Measurements from ENCODE around the gene USH2A.

USH2A gene

DNA sequence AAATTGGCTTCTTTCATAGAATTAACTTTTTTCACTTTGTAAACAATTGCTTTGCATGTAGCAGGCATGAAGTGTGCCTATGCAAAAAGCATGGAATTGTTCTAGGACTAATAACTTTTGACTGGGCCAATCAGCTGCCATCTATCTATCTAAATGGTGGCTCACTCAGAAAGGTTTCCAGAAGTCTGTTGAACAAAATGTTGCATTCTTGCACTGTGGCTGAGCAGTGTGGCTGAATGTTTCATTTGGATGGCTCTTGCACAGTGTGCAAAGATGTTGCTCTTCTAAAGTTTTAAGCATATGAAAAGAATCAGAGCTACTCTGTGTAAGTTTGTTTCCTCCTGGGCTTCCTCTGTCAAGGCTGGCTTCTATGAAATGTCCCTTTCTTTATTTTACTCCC lies 642.6 kb downstream of the USH2A start:
- no peak for DNase-seq (ENCODE audit: low read depth in 2 of 2)

DNA sequence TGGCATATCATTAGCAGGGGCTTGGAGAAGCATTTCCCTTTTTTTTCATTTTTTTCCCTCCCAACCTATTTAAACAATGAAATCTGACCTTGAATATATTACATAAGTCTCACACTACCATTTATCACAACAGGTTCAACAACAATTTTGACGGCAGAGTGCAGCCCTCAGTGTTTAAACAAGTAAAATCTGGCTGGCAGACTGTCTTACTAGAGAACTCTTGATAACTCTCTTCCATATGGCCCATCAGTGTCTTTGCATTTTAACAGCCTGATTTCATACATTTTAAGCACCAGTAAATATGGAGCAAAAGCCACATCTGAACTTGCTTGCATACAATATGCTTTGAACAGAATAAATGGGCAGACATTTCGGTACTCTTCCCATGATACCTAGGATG lies 643.1 kb downstream of the USH2A start:
- no peak for DNase-seq (ENCODE audit: low read depth in 2 of 2)

DNA sequence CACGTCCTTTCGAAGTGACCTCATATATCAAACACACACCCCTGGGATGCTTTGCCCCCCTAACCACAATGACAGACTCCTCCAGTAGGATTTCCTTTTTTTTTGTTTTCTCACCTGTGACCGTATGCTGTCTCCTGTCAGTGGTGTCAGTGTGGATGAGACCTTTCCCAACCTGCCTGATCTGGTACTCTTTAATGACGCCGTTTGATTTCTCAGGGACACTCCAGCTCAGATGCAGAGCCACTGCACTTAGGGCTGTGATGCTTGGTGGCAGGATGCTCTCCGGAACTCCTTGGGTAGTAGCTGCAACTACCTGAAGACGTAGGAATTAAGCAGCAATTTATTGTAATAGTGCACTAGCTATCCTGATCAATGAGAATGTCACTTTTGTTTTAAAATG lies 643.5 kb downstream of the USH2A start:
- no peak for DNase-seq (ENCODE audit: low read depth in 2 of 2)

DNA sequence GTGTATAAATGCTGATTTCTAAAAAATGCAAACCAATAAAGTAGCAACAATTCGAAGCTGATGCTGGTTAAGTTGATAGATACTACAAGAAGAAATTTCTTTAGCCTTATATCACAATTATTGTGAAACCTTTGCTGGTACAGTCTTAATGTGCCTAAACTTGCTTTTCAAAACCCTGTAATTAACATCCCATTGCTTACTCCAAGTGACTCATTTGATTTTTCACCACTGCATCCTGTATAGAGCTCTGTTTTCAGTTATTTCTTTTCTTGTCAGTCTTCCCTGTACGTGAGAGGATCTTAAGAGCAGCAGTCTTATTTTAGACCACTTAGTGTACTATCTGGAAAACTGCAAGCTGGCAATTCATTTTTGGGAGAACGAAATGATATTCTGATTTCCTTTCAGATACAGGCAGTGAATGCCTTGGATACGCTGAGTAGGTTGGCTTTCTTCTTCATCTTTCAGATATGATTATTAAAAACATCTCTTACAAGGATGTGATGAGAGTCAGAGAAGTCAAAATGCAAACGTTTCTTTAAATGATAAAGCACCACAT lies 645.8 kb downstream of the USH2A start:
- no peak for DNase-seq (ENCODE audit: low read depth in 2 of 2)

- no peak for DNase-seq (ENCODE audit: low read depth in 2 of 2)
Measured at GRCh38 chr1:215776336-215776735, 646.9 kb downstream of the USH2A start.

DNA sequence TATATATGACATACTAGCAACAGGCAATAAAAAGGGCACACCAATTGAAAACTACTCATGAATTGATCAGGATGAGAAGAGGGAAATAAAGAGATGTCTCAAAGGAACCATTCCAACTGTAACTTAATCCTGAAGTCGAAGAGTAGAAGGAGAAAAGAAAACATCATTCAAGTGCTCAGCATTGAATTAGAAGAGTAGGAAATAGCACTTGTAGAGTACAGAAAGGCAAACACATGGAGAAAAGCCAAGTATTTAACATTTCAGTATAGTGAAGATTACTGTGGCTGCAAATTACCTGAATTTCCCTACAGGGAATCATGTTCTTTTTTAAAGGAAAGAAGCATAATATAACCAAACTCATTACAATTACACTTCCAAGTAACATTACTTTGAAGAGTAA lies 651.1 kb downstream of the USH2A start:
- no peak for DNase-seq (ENCODE audit: low read depth in 2 of 2)

DNA sequence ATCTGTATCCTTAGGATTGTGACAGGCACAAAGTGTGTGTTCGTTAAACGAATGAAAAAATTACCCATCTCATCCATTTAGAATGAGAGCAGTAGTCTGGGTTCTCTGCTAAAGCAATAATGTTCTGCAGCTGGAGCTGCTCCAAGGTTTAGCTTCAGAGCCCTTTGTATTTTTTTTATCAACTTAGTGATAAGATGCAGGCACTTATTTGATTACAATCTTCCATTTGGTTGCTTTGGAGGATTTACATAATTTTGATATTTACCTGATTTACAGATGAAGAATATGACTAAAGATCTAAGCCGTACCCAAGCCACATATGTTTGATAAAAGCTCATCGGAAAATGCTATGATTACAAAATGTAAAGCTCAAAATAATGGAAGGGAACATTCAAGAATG lies 654.9 kb downstream of the USH2A start:
- no peak for DNase-seq (ENCODE audit: low read depth in 2 of 2)

- no peak for DNase-seq (ENCODE audit: low read depth in 2 of 2)
Measured at GRCh38 chr1:215767761-215768160, 655.5 kb downstream of the USH2A start.

- DNase-seq (ENCODE audit: low read depth in 2 of 2): no peak
Measured at GRCh38 chr1:215766521-215766920, 656.7 kb downstream of the USH2A start.

GRCh38 chr1:215765833-215766232 lies 657.4 kb downstream of the USH2A start:
- no peak for DNase-seq (ENCODE audit: low read depth in 2 of 2)

- no peak for DNase-seq (ENCODE audit: low read depth in 2 of 2)
Measured at GRCh38 chr1:215761446-215761845, 661.8 kb downstream of the USH2A start.

DNA sequence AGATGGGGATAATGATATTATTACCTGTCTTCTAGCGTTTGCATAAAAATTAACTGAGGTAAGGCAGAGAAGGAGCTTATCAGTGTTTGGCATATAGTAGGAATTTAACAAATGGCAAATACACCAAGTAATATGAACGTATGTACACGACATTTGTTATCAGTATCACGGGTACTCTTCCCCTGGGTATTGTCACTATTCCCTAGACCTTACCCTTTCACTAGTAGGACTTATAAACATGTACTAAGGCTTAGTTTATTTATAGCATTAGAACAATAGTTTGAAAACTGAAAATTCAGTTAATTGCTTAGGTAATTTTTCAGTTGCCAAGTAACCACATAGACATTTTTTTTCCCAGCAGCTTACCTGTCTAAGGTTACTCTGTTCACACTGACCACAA lies 669.1 kb downstream of the USH2A start:
- no peak for DNase-seq (ENCODE audit: low read depth in 2 of 2)

DNA sequence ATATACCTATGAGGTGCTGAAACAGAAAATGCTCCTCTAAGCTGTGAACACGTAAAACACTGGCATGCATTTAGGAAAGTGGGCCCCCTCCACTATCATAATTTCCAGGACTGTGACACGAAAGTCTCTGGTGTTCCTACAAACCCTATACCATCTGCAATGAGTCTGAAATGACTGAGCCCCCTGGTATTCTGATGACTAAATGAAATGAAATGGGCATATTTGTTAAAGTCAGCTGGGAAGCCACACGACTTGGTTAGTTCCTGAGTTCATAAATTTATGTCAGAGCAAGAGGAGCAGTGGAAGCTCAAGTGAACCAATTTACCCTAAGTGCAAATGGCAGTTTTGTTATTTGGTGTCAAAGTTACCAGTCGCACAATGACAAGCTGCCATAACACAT lies 673.8 kb downstream of the USH2A start:
- DNase-seq (ENCODE audit: low read depth in 2 of 2): no peak

- DNase-seq (ENCODE audit: low read depth in 2 of 2): no peak
Measured at GRCh38 chr1:215748431-215748830, 674.8 kb downstream of the USH2A start.

DNA sequence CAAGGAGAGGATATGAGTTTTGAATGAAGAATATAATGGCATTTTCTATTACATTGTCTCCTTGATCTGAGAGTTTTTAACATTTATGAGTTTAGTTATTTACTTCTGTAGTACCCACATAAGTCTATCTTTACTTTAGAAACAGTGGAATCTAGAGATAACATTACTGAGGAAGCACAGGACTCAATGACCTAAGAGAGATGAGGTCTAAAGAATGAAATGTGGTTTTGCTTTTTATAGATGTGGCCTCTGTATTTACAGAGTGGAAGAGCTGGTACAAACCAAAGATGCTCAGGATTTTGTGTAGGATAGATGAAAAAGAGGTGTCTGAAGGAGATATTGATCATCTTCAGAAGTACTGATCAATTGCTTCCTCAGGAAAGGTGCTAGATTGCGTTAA lies 678.8 kb downstream of the USH2A start:
- no peak for DNase-seq (ENCODE audit: low read depth in 2 of 2)

GRCh38 chr1:215739025-215739424 lies 684.2 kb downstream of the USH2A start:
- DNase-seq (ENCODE audit: low read depth in 2 of 2): no peak

- no peak for DNase-seq (ENCODE audit: low read depth in 2 of 2)
Measured at GRCh38 chr1:215731699-215732098, 691.5 kb downstream of the USH2A start.

DNA sequence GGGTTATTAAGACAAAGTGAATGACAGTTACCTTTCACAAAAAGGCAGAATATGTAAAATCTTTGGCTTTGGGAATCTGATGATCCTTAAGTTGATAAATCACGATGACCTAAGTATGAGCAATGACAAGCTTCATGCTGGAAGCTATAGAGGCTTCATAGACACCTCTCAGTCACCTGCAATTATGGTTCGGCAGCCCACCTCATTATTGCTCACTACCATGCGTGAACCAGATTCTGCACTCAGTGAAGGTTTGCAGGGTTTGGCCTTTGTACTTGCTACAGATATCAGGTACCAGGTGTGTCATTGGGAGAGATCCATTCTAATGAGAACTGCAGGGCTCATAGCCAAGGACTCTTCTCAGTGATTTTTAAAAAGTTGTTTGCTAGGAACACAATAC lies 692.6 kb downstream of the USH2A start:
- DNase-seq (ENCODE audit: low read depth in 2 of 2): no peak

GRCh38 chr1:215728169-215728568 lies 695.1 kb downstream of the USH2A start:
- DNase-seq (ENCODE audit: low read depth in 2 of 2): no peak

DNA sequence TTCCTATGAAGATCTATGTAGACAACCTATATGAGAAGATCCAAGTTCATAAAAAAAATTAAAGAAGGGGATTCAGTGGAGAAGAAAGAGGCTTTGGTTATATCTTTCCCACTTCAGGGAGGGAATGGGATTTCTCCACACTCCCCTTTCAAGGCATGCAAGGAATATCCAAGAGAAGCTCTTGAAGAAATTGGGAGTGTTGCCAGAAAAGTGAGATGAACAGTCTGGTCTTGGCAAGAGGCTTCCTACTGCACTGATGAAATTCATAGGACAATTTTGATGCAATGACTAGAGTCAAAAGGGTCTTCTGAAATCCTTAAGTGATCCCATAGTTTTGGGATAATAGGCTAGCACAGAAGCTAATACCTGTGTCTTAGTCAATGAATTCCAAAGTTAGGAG lies 703.1 kb downstream of the USH2A start:
- no peak for DNase-seq (ENCODE audit: low read depth in 2 of 2)

- no peak for DNase-seq (ENCODE audit: low read depth in 2 of 2)
Measured at GRCh38 chr1:215719552-215719951, 703.7 kb downstream of the USH2A start.

DNA sequence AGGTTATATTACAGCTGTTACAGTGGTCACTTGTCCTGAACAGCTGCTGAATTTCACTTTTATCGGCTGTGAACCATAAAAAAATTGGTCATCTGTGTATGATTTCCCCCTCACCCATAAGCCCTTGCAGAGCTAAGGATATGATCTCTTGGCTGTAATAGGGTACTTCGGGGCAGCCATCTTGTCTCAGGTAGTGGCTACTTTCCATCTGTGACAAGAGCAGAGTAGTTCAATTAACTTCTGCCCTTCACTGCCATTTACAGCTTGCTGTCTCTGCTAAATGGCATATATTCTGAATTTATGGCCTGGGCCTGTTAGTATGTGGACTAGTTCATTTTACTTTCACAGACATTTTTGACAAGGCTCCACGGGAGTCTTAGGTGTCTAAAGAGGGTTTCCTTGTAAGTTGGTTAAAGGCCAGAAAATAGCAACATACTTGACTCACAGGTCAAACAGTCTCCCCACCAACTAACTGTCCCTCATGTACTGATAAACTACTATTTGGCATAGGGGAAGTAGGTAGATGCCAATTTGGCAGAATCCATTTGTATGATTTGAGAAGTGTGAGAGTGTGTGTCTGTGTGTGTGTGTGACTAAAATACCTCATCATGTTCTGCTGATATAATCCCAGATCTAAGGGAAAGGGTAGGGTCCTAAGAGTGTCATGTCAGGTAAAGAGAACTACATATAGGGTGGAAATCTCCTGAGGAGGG lies 704.5 kb downstream of the USH2A start:
- DNase-seq (ENCODE audit: low read depth in 2 of 2): no peak

- DNase-seq (ENCODE audit: low read depth in 2 of 2): no peak
Measured at GRCh38 chr1:215717677-215718426, 705.4 kb downstream of the USH2A start.
